Thoracic aorta (tissue), 2 donors: ENCODE measurements around the gene SORL1-AS1.

Source experiments
- ATAC-seq: fragments of 150-250 bp; one replicate; pipeline ENCODE4 v1.8.0; 2017; ENCODE audit warnings: low read depth; ENCODE audit not compliant: insufficient number of reproducible peaks, low FRiP score
- DNase-seq: peaks from one replicate; pipeline ENCODE4 v3.0.0-alpha.2; 2020; ENCODE audit warnings: low spot score
- H3K27ac ChIP-seq, 2 donors: fragments of 200-600 bp; sonication (generic); 1 replicate in 1 of 2; 2 replicates in 1 of 2; pipeline ENCODE4 v1.5.1; 2016; ENCODE audit warnings: mild to moderate bottlenecking in 2 of 2, moderate library complexity in 2 of 2
- H3K27me3 ChIP-seq: fragments of 200-600 bp; sonication (generic); replicated peaks from 2 replicates; pipeline ENCODE4 v1.6.0; 2016; ENCODE audit warnings: mild to moderate bottlenecking; ENCODE audit not compliant: insufficient read depth
- H3K36me3 ChIP-seq: fragments of 200-600 bp; sonication (generic); one replicate; pipeline ENCODE4 v1.5.1; 2016
- H3K4me1 ChIP-seq, 2 donors: fragments of 200-600 bp; sonication (generic); 1 replicate in 1 of 2; 2 replicates in 1 of 2; pipeline versions ENCODE4 v1.5.1 to v1.6.0; 2016; ENCODE audit warnings: low read depth in 2 of 2, mild to moderate bottlenecking in 1 of 2; ENCODE audit not compliant: control insufficient read depth in 1 of 2
- H3K4me3 ChIP-seq: fragments of 200-600 bp; sonication (generic); 2 replicates; pipeline ENCODE4 v1.5.1; 2016; ENCODE audit warnings: mild to moderate bottlenecking
- H3K9me3 ChIP-seq: fragments of 200-600 bp; sonication (generic); 2 replicates; pipeline ENCODE4 v1.5.1; 2016
- CTCF ChIP-seq: fragments of 200-600 bp; sonication (generic); IDR thresholded peaks from one replicate; pipeline ENCODE4 v1.5.1; 2019; ENCODE audit warnings: antibody characterized with exemption

SORL1-AS1 gene

GRCh38 chr11:121473064-121473777 is 20.5 kb upstream of the SORL1-AS1 start:
- H3K4me1 ChIP-seq, result peaks cover 20 to 51% of the 10 kb centered on the region in 2 donors
- H3K27ac ChIP-seq, result no peak overlapping the region
- no peak for ATAC-seq
- no peak overlapping the region for H3K4me3 ChIP-seq
- no peaks in the 10 kb centered on the region for H3K9me3 ChIP-seq
- TF ChIP-seq CTCF, result no peak
- no peak for DNase-seq
- no peaks in the 10 kb centered on the region for H3K27me3 ChIP-seq
- H3K36me3 ChIP-seq, result no peaks in the 10 kb centered on the region

DNA sequence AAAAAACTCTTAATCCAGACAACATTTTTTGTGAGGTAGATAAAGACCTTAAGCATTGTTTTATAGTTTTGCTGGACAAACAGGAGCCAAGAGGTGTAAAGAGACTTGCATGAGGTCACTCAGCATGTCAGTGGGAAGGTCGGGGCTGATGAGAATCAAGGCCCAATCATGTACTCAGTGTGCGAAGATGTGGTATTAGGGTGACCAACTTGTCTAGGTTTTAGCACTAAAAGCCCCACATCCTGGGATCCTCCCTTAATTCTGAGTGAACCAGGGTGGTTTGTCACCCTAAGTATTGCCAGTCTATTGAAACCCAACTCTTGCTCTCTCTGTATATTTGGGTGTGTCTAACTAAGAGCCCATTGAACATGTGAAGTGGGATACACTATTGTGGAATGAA is 19.5 kb upstream of the SORL1-AS1 start:
- Histone ChIP-seq H3K27ac (no peak overlapping the region), H3K27me3 (no peaks in the 10 kb centered on the region), H3K4me3 (no peak overlapping the region), H3K9me3 (no peaks in the 10 kb centered on the region), H3K36me3 (no peaks in the 10 kb centered on the region), H3K4me1 (peaks cover 28 to 60% of the 10 kb centered on the region in 2 donors)
- no peak for DNase-seq
- no peak for ATAC-seq
- no peak for TF ChIP-seq CTCF

GRCh38 chr11:121471167-121471566 is 18.4 kb upstream of the SORL1-AS1 start:
- no peak for TF ChIP-seq CTCF
- Histone ChIP-seq H3K27ac (peak overlapping the region in 1 of 2 donors; percentile 26), H3K27me3 (no peaks in the 10 kb centered on the region), H3K36me3 (no peaks in the 10 kb centered on the region), H3K4me1 (peaks cover 33 to 72% of the 10 kb centered on the region in 2 donors), H3K9me3 (no peaks in the 10 kb centered on the region), H3K4me3 (no peak overlapping the region)
- ATAC-seq, result no peak
- no peak for DNase-seq

- peaks cover 39 to 84% of the 10 kb centered on the region in 2 donors for H3K4me1 ChIP-seq
- H3K4me3 ChIP-seq, result no peak overlapping the region
- no peaks in the 10 kb centered on the region for H3K9me3 ChIP-seq
- H3K27ac ChIP-seq, result peak overlapping the region; percentile 6 to 83
- no peaks in the 10 kb centered on the region for H3K36me3 ChIP-seq
- DNase-seq (no peak), ATAC-seq (no peak)
- no peaks in the 10 kb centered on the region for H3K27me3 ChIP-seq
- no peak for TF ChIP-seq CTCF
Observed at GRCh38 chr11:121469910-121470309, 17.1 kb upstream of the SORL1-AS1 start.

GRCh38 chr11:121467965-121468364 is 15.2 kb upstream of the SORL1-AS1 start:
- ATAC-seq (no peak), DNase-seq (no peak)
- Histone ChIP-seq H3K4me1 (peaks cover 44 to 95% of the 10 kb centered on the region in 2 donors), H3K27ac (peak overlapping the region; percentile 77 to 83), H3K9me3 (no peaks in the 10 kb centered on the region), H3K36me3 (no peaks in the 10 kb centered on the region), H3K27me3 (no peaks in the 10 kb centered on the region), H3K4me3 (no peak overlapping the region)
- no peak for TF ChIP-seq CTCF
